Activated CD8-positive, alpha-beta T cell treated with anti-CD3 and anti-CD28 coated beads, Interleukin-2, amount 10 ng/mL, durations not matched to agents 7 days and 5 days (primary cell): ENCODE results near the gene ZNF343. TPM values are rescaled to one million over a fixed set of nuclear protein-coding genes. Genes with fewer than 3 reads are reported as not detected.
A peak's percentile ranks its signal among the peaks of the same experiment; 100 is the strongest.
"Not testable (repeated sequence)": the region's sequence is repeated elsewhere in the genome, so short reads cannot be mapped to it uniquely, and the experiment has no call there.

Experiments used
- ATAC-seq: fragments of 150-1000 bp; cut with Tn5 transposase; one replicate; pipeline ENCODE4 v1.10.0; 2021; ENCODE audit warnings: moderate library complexity
- CTCF ChIA-PET: fragments of 350-600 bp; sonication (Branson Sonifier 250); formaldehyde crosslinking; loops from one replicate; lab custom pipeline; 2021; ENCODE audit warnings: antibody characterized with exemption; lab: Charles Lee
- POLR2A ChIA-PET: fragments of 350-600 bp; sonication (Branson Sonifier 250); formaldehyde crosslinking; loops from one replicate; lab custom pipeline; 2021; ENCODE audit warnings: antibody characterized with exemption; lab: Charles Lee
- DNase-seq: peaks from one replicate; pipeline ENCODE4 v3.0.0-alpha.2; 2020
- H3K27ac Mint-ChIP-seq: one replicate; pipeline ENCODE4 v1.8.0; 2021; ENCODE audit warnings: mild to moderate bottlenecking, mixed read lengths
- H3K27me3 Mint-ChIP-seq: one replicate; pipeline ENCODE4 v1.8.0; 2021; ENCODE audit warnings: low read depth, mixed read lengths
- H3K36me3 Mint-ChIP-seq: one replicate; pipeline ENCODE4 v1.8.0; 2021; ENCODE audit warnings: low read depth, mixed read lengths
- H3K4me1 Mint-ChIP-seq: one replicate; pipeline ENCODE4 v1.8.0; 2021; ENCODE audit warnings: low read depth, mixed read lengths
- H3K4me3 Mint-ChIP-seq: one replicate; pipeline ENCODE4 v1.8.0; 2021; ENCODE audit warnings: mild to moderate bottlenecking, mixed read lengths
- H3K9me3 Mint-ChIP-seq: one replicate; pipeline ENCODE4 v1.8.0; 2022; ENCODE audit warnings: mixed read lengths; ENCODE audit not compliant: insufficient read depth
- total RNA-seq, 2 experiments: library from RNA; stranded (reverse); gene quantifications; one replicate each; pipeline ENCODE4 v1.2.3, GENCODE V29; 2021

The ZNF343 gene
- total RNA-seq, 2 experiments from 2014 or later: 8.7 to 9.0 TPM

GRCh38 chr20:2520617-2521016, 11.9 kb upstream of the ZNF343 start:
- Mint-ChIP-seq H3K4me1 (peaks cover 26% of the 10 kb centered on the region), H3K27me3 (peaks cover 9% of the 10 kb centered on the region), H3K4me3 (no peak overlapping the region), H3K9me3 (no peaks in the 10 kb centered on the region), H3K27ac (no peak overlapping the region), H3K36me3 (no peaks in the 10 kb centered on the region)
- ChIA-PET POLR2A (interaction anchor here (2.2 kb wide), 1 partner anchor 12 kb away, joined by 6 read pairs; the partner anchor contains the start of gene ZNF343), CTCF (interaction anchor here (0.6 to 5.0 kb wide), 8 partner anchors 10 to 380 kb away, joined by 3 to 51 read pairs (median 6); partner anchors contain the start of genes NOP56, SNRPB and ZNF343)
- DNase-seq (no peak), ATAC-seq (no peak)

- ChIA-PET POLR2A (no interaction called here), CTCF (interaction anchor here (1.3 to 5.0 kb wide), 3 partner anchors 11 to 50 kb away, joined by 3 to 51 read pairs (median 46); partner anchors contain the start of genes SNRPB and ZNF343)
- H3K27ac Mint-ChIP-seq: no peak overlapping the region
These were observed 10.5 kb upstream of the ZNF343 start for GRCh38 chr20:2519115-2519809.

GRCh38 chr20:2518558-2518957, 9.8 kb upstream of the ZNF343 start:
- POLR2A ChIA-PET: no interaction called here
- ATAC-seq: no peak
- no peaks in the 10 kb centered on the region for H3K9me3 Mint-ChIP-seq
- peaks cover 19% of the 10 kb centered on the region for H3K27me3 Mint-ChIP-seq
- DNase-seq: no peak
- no peaks in the 10 kb centered on the region for H3K36me3 Mint-ChIP-seq
- CTCF ChIA-PET: interaction anchor here (0.5 to 1.6 kb wide), 2 partner anchors 11 to 668 kb away, joined by 3 read pairs; no protein-coding TSS in a partner anchor
- H3K4me1 Mint-ChIP-seq: peaks cover 13% of the 10 kb centered on the region
- no peak overlapping the region for H3K4me3 Mint-ChIP-seq
- no peak overlapping the region for H3K27ac Mint-ChIP-seq

More at GRCh38 chr20:2519115-2519809, 10.5 kb upstream of the ZNF343 start:
- Mint-ChIP-seq H3K4me3 (no peak overlapping the region), H3K27me3 (peaks cover 14% of the 10 kb centered on the region), H3K4me1 (peaks cover 17% of the 10 kb centered on the region), H3K9me3 (no peaks in the 10 kb centered on the region), H3K36me3 (no peaks in the 10 kb centered on the region)
- no peak for DNase-seq
- ATAC-seq: no peak

GRCh38 chr20:2518096-2518495, 9.4 kb upstream of the ZNF343 start:
- Mint-ChIP-seq H3K4me3 (no peak overlapping the region), H3K9me3 (no peaks in the 10 kb centered on the region), H3K27ac (no peak overlapping the region), H3K4me1 (peaks cover 12% of the 10 kb centered on the region), H3K36me3 (no peaks in the 10 kb centered on the region), H3K27me3 (peaks cover 21% of the 10 kb centered on the region)
- ChIA-PET CTCF (interaction anchor here (1.6 kb wide), 1 partner anchor 10 kb away, joined by 3 read pairs; no protein-coding TSS in a partner anchor), POLR2A (no interaction called here)
- DNase-seq (no peak), ATAC-seq (no peak)

- Mint-ChIP-seq H3K27me3 (peaks cover 22% of the 10 kb centered on the region), H3K4me1 (peaks cover under 1% of the 10 kb centered on the region), H3K9me3 (no peaks in the 10 kb centered on the region), H3K4me3 (no peak overlapping the region), H3K27ac (no peak overlapping the region), H3K36me3 (no peaks in the 10 kb centered on the region)
- DNase-seq (no peak), ATAC-seq (no peak)
- ChIA-PET CTCF (no interaction called here), POLR2A (no interaction called here)
These were observed 7.7 kb upstream of the ZNF343 start for GRCh38 chr20:2516399-2516798.

- DNase-seq: no peak
- no peaks in the 10 kb centered on the region for H3K4me1 Mint-ChIP-seq
These were observed 6.5 kb upstream of the ZNF343 start for GRCh38 chr20:2515203-2515602.

GRCh38 chr20:2509794-2510193, 1.1 kb upstream of the ZNF343 start:
- CTCF ChIA-PET: interaction anchor here (3.6 kb wide), 1 partner anchor 11 kb away, joined by 51 read pairs; no protein-coding TSS in a partner anchor

More at GRCh38 chr20:2515203-2515602, 6.5 kb upstream of the ZNF343 start:
- ChIA-PET CTCF (interaction anchor here (2.2 kb wide), 1 partner anchor 9 kb away, joined by 23 read pairs; no protein-coding TSS in a partner anchor), POLR2A (interaction anchor here (1.4 kb wide), 1 partner anchor 44 kb away, joined by 4 read pairs; the partner anchor contains the start of gene SNRPB)
- Mint-ChIP-seq H3K27me3 (peaks cover 28% of the 10 kb centered on the region), H3K27ac (no peak overlapping the region), H3K9me3 (no peaks in the 10 kb centered on the region), H3K36me3 (no peaks in the 10 kb centered on the region), H3K4me3 (no peak overlapping the region)
- ATAC-seq: no peak

GRCh38 chr20:2509468-2509781, 710 bp upstream of the ZNF343 start:
- ATAC-seq: no peak
- peaks cover 21% of the 10 kb centered on the region for H3K27me3 Mint-ChIP-seq
- H3K4me1 Mint-ChIP-seq: peaks cover 11% of the 10 kb centered on the region
- H3K4me3 Mint-ChIP-seq: peak overlapping the region; percentile 99
- H3K9me3 Mint-ChIP-seq: no peaks in the 10 kb centered on the region
- no peak for DNase-seq
- ChIA-PET POLR2A (interaction anchor here (1.2 to 2.6 kb wide), 2 partner anchors 15 to 39 kb away, joined by 6 to 18 read pairs; partner anchors contain the start of gene SNRPB), CTCF (interaction anchor here (0.6 to 3.6 kb wide), 5 partner anchors 12 to 164 kb away, joined by 3 to 51 read pairs (median 4); partner anchors contain the start of gene SNRPB)
- H3K36me3 Mint-ChIP-seq: peaks cover 4% of the 10 kb centered on the region
- H3K27ac Mint-ChIP-seq: peak overlapping the region; percentile 93

More at GRCh38 chr20:2509794-2510193, 1.1 kb upstream of the ZNF343 start:
- Mint-ChIP-seq H3K9me3 (no peaks in the 10 kb centered on the region), H3K36me3 (peaks cover 4% of the 10 kb centered on the region), H3K27ac (no peak overlapping the region), H3K4me3 (peak overlapping the region; percentile 28), H3K4me1 (peaks cover 11% of the 10 kb centered on the region), H3K27me3 (peaks cover 23% of the 10 kb centered on the region)
- POLR2A ChIA-PET: interaction anchor here (1.2 to 2.6 kb wide), 2 partner anchors 15 to 39 kb away, joined by 6 to 18 read pairs; partner anchors contain the start of gene SNRPB
- ATAC-seq: no peak
- DNase-seq: no peak

- Mint-ChIP-seq H3K36me3 (peaks cover 4% of the 10 kb centered on the region), H3K4me3 (peak overlapping the region; percentile 99), H3K27ac (peak overlapping the region; percentile 93), H3K27me3 (peaks cover 13% of the 10 kb centered on the region), H3K9me3 (no peaks in the 10 kb centered on the region), H3K4me1 (peaks cover 11% of the 10 kb centered on the region)
- ATAC-seq: peak; percentile 29
- CTCF ChIA-PET: interaction anchor here (1.1 to 3.6 kb wide), 6 partner anchors 10 to 120 kb away, joined by 3 to 51 read pairs (median 4); partner anchors contain the start of gene SNRPB
- POLR2A ChIA-PET: interaction anchor here (1.5 to 2.6 kb wide), 4 partner anchors 13 to 38 kb away, joined by 5 to 18 read pairs (median 7); partner anchors contain the start of gene SNRPB
- DNase-seq: no peak
These were observed 662 bp downstream of the ZNF343 start for GRCh38 chr20:2507875-2508630.

- POLR2A ChIA-PET: interaction anchor here (1.5 to 2.6 kb wide), 4 partner anchors 13 to 37 kb away, joined by 5 to 18 read pairs (median 7); partner anchors contain the start of gene SNRPB
These were observed 1.3 kb downstream of the ZNF343 start for GRCh38 chr20:2507464-2507863.

GRCh38 chr20:2506426-2506825, 2.3 kb downstream of the ZNF343 start:
- H3K4me3 Mint-ChIP-seq, H3K36me3 Mint-ChIP-seq, H3K27me3 Mint-ChIP-seq, POLR2A ChIA-PET, DNase-seq, H3K27ac Mint-ChIP-seq, H3K9me3 Mint-ChIP-seq, ATAC-seq: not testable (repeated sequence)
- H3K4me1 Mint-ChIP-seq: peaks cover 11% of the 10 kb centered on the region
- CTCF ChIA-PET: interaction anchor here (2.0 to 3.6 kb wide), 2 partner anchors 15 to 18 kb away, joined by 10 to 51 read pairs; no protein-coding TSS in a partner anchor

More at GRCh38 chr20:2507464-2507863, 1.3 kb downstream of the ZNF343 start:
- Mint-ChIP-seq H3K36me3 (peaks cover 4% of the 10 kb centered on the region), H3K9me3 (no peaks in the 10 kb centered on the region), H3K27me3 (peaks cover 10% of the 10 kb centered on the region), H3K27ac (no peak overlapping the region), H3K4me3 (peak overlapping the region; percentile 99), H3K4me1 (peaks cover 11% of the 10 kb centered on the region)
- CTCF ChIA-PET: interaction anchor here (1.1 to 3.6 kb wide), 4 partner anchors 10 to 120 kb away, joined by 3 to 51 read pairs (median 6); no protein-coding TSS in a partner anchor
- no peak for DNase-seq
- ATAC-seq: no peak
